Activated CD4-positive, alpha-beta T cell treated with anti-CD3 and anti-CD28 coated beads, Interleukin-2, amount 10 ng/mL, durations not matched to agents 24 days and 14 days (primary cell): Measurements from ENCODE around the gene PDE3A. TPM values are rescaled to one million over a fixed set of nuclear protein-coding genes. Genes with fewer than 3 reads are reported as not detected.
"Not testable (repeated sequence)": the region's sequence is repeated elsewhere in the genome, so short reads cannot be mapped to it uniquely, and the experiment has no call there.

Source experiments
- DNase-seq: peaks from one replicate; pipeline ENCODE4 v3.0.0; 2022
- H3K27ac Mint-ChIP-seq: one replicate; pipeline ENCODE4 v1.8.0; 2022; ENCODE audit warnings: mild to moderate bottlenecking, mixed read lengths
- H3K27me3 Mint-ChIP-seq: one replicate; pipeline ENCODE4 v1.8.0; 2022; ENCODE audit warnings: mixed read lengths
- H3K36me3 Mint-ChIP-seq: one replicate; pipeline ENCODE4 v1.8.0; 2022; ENCODE audit warnings: low read depth, mild to moderate bottlenecking, mixed read lengths
- H3K4me1 Mint-ChIP-seq: one replicate; pipeline ENCODE4 v1.8.0; 2021; ENCODE audit warnings: mixed read lengths
- H3K4me3 Mint-ChIP-seq: one replicate; pipeline ENCODE4 v1.8.0; 2022; ENCODE audit warnings: mild to moderate bottlenecking, moderate library complexity, mixed read lengths
- H3K9me3 Mint-ChIP-seq: one replicate; pipeline ENCODE4 v1.8.0; 2021; ENCODE audit warnings: mixed read lengths
- intact Hi-C: fragments of 100-400 bp; cut with micrococcal nuclease; formaldehyde crosslinking; loops from one replicate; pipeline ENCODE4 v1.15.1; 2023
- total RNA-seq: library from RNA; stranded (reverse); gene quantifications from 2 replicates; pipeline ENCODE4 v1.2.3, GENCODE V29; 2022

Gene PDE3A
- total RNA-seq, 1 donor from 2014 or later: not detected

DNA sequence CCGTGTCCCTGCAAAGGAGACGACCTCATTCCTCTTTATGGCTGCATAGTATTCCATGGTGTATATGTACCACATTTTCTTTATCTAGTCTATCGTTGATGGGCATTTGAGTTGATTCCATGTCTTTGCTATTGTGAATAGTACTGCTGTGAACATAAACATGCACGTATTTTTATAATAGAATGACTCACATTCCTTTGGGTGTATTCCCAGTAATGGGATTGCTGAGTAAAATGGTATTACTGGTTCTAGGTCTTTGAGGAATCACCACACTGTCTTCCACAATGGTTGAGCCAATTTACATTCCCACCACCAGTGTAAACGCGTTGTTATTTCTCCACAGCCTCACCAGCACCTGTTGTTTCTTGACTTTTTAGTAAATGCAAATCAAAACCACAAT, 16.5 kb downstream of the PDE3A start:
- H3K27ac Mint-ChIP-seq, intact Hi-C loops, H3K36me3 Mint-ChIP-seq, DNase-seq, H3K4me1 Mint-ChIP-seq, H3K4me3 Mint-ChIP-seq, H3K27me3 Mint-ChIP-seq, H3K9me3 Mint-ChIP-seq: not testable (repeated sequence)

DNA sequence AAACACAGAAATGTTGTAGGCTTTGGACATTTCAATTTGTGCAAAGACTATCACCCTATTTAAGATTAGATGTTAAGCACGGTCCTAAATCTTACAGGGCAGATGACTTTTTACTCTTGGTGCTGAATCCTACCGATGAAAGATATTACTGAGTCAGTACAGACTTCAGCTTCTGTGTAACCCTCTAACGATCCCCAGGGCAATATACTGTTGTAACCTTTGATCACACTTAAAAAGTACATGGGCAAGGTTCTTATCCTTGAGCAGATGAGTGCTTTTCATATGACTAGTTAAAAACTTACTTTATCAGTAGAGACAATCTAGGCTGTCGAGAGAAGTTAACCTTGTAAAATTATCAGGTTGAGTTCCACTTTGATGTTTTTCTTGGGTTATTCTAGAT, 22.5 kb downstream of the PDE3A start:
- no peaks in the 10 kb centered on the region for H3K36me3 Mint-ChIP-seq
- no peaks in the 10 kb centered on the region for H3K4me1 Mint-ChIP-seq
- intact Hi-C loops: no loop called here
- peaks cover 5% of the 10 kb centered on the region for H3K9me3 Mint-ChIP-seq
- no peak overlapping the region for H3K4me3 Mint-ChIP-seq
- no peak overlapping the region for H3K27ac Mint-ChIP-seq
- DNase-seq: no peak
- H3K27me3 Mint-ChIP-seq: no peaks in the 10 kb centered on the region

DNA sequence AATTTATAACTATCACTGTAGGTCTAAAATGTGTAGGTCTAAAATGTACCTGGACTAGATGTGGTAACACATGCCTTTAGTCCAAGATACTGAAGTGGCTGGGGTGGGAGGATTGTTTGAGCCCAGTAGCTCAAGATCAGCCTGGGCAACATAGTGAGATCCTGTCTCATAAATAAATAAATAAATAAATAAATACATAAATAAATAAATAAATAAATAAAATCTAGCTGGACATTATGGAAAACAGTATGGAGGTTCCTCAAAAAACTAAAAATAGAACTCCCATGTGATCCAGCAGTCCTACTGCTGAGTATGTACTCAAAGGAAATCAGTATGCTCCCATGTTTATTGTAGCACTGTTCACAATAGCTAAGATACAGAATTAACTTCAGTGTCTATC, 24.0 kb downstream of the PDE3A start:
- no peak overlapping the region for H3K4me3 Mint-ChIP-seq
- H3K27ac Mint-ChIP-seq: no peak overlapping the region
- H3K9me3 Mint-ChIP-seq: no peaks in the 10 kb centered on the region
- DNase-seq: no peak
- no peaks in the 10 kb centered on the region for H3K27me3 Mint-ChIP-seq
- intact Hi-C loops: no loop called here
- H3K4me1 Mint-ChIP-seq: no peaks in the 10 kb centered on the region
- H3K36me3 Mint-ChIP-seq: no peaks in the 10 kb centered on the region

DNA sequence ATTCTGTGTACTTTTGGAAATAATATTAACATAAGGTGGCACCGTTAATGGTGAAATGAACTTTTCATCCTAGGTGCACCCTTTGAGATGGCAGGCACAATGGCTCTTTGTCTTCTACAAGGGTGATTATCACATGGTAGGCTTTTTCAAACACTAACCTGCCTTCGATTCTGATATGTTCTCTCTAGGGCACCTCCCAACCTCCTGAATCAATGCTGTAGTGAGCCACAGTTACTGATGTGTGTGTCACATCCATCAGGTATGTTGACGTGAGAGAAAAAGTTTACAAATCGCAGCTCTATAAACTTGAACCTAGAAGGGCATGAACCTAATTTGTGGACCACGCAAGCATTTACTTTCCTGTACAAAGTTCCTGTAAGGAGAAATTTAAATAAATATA, 25.4 kb downstream of the PDE3A start:
- Mint-ChIP-seq H3K27ac (no peak overlapping the region), H3K9me3 (no peaks in the 10 kb centered on the region), H3K27me3 (no peaks in the 10 kb centered on the region), H3K36me3 (no peaks in the 10 kb centered on the region), H3K4me3 (no peak overlapping the region), H3K4me1 (no peaks in the 10 kb centered on the region)
- no peak for DNase-seq
- intact Hi-C loops: no loop called here

- no peak for DNase-seq
- Mint-ChIP-seq H3K27ac (no peak overlapping the region), H3K4me3 (no peak overlapping the region), H3K4me1 (peaks cover 2% of the 10 kb centered on the region), H3K27me3 (no peaks in the 10 kb centered on the region), H3K9me3 (no peaks in the 10 kb centered on the region), H3K36me3 (no peaks in the 10 kb centered on the region)
- intact Hi-C loops: no loop called here
Measured at GRCh38 chr12:20395791-20396550, 27.6 kb downstream of the PDE3A start.

GRCh38 chr12:20398686-20399085, 30.3 kb downstream of the PDE3A start:
- no peaks in the 10 kb centered on the region for H3K36me3 Mint-ChIP-seq
- peaks cover 2% of the 10 kb centered on the region for H3K4me1 Mint-ChIP-seq
- intact Hi-C loops: no loop called here
- H3K27ac Mint-ChIP-seq: no peak overlapping the region
- no peaks in the 10 kb centered on the region for H3K27me3 Mint-ChIP-seq
- no peak for DNase-seq
- H3K4me3 Mint-ChIP-seq: no peak overlapping the region
- H3K9me3 Mint-ChIP-seq: no peaks in the 10 kb centered on the region

GRCh38 chr12:20400003-20400402, 31.7 kb downstream of the PDE3A start:
- DNase-seq: no peak

GRCh38 chr12:20403230-20403629, 34.9 kb downstream of the PDE3A start:
- Mint-ChIP-seq H3K36me3 (no peaks in the 10 kb centered on the region), H3K9me3 (no peaks in the 10 kb centered on the region), H3K27ac (no peak overlapping the region), H3K4me1 (peaks cover 2% of the 10 kb centered on the region), H3K4me3 (no peak overlapping the region), H3K27me3 (no peaks in the 10 kb centered on the region)
- intact Hi-C loops: no loop called here
- DNase-seq: no peak

More at GRCh38 chr12:20400003-20400402, 31.7 kb downstream of the PDE3A start:
- Mint-ChIP-seq H3K4me1 (peaks cover 2% of the 10 kb centered on the region), H3K9me3 (no peaks in the 10 kb centered on the region), H3K27ac (no peak overlapping the region), H3K4me3 (no peak overlapping the region), H3K36me3 (no peaks in the 10 kb centered on the region), H3K27me3 (no peaks in the 10 kb centered on the region)
- intact Hi-C loops: no loop called here

DNA sequence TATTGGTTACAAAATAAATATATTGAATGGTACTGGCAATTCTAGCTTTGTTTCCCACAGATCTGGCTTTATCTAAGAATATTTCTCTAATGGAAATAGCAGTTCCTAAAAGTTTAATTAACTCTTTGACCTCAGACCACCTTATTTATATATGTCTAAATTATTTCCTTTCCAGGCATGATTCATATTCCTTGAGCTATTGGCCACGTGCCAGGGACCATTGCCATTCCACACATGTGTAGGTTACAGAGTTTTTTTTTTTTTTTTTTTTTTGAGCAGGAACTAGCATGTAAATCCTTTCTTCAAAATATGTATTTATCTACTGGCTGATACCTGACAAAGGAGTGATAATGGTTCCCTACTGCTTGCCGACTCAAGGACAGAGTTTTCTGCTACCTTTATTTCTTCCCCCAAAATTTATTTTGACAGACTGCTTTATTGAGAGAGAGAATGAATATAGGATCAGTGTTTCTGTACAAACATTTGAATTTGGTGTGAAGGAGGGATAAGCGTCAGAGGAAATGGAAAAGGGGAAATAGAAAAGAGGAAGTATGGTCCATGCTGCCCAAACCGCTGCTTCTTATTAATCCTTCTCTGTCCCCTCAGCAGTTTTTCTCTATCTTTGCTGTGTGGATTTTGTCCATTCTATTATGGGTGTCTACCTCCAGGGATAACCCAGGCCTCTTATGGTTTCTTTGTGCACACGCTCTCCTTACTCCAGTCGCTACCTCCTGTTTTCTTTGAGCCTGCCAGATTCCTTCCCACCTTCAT, 36.4 kb downstream of the PDE3A start:
- Mint-ChIP-seq H3K4me3 (no peak overlapping the region), H3K36me3 (no peaks in the 10 kb centered on the region)

DNA sequence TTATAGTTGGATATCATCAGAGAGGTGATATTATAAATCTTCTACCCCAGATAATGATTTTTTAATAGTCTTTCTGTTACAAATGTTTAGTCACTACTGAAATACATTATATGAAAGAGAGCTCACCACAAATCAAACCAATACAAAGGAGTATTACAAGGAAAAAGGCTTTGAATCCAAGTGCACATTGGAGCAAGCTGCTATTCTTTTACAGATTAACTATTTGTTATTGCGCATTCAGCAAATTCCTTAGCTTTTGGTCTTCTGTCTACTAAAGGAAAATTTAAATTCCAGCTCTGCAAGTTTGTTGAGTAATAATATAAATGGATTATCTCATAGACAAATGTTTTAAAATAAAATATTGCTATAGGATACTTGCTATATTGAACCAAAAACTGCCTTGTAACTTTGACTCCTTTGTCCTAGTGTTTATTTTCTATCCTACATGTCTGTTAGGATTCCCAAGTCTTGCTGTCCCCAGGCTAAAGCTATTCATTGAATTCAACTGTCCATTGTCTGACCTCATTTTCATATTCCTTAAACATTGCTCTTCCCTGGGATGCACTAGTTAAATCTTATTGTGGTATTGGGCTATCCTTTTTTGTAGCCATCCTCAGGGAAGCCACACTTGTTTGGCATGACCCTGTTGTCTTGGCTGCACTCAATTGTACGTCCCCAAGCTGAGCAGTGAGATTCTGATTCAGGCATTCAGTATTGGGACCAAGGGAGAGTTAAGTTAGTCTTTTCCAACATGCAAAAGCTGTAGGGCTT, 41.5 kb downstream of the PDE3A start:
- Mint-ChIP-seq H3K27ac (no peak overlapping the region), H3K9me3 (no peaks in the 10 kb centered on the region), H3K4me3 (no peak overlapping the region), H3K4me1 (no peaks in the 10 kb centered on the region), H3K27me3 (no peaks in the 10 kb centered on the region), H3K36me3 (no peaks in the 10 kb centered on the region)
- intact Hi-C loops: no loop called here
- no peak for DNase-seq

More for the DNA sequence above, 36.4 kb downstream of the PDE3A start:
- Mint-ChIP-seq H3K27me3 (no peaks in the 10 kb centered on the region), H3K27ac (no peak overlapping the region), H3K4me1 (no peaks in the 10 kb centered on the region), H3K9me3 (no peaks in the 10 kb centered on the region)
- no peak for DNase-seq
- intact Hi-C loops: no loop called here

GRCh38 chr12:20410734-20411133, 42.4 kb downstream of the PDE3A start:
- H3K4me3 Mint-ChIP-seq: no peak overlapping the region
- intact Hi-C loops: no loop called here
- H3K36me3 Mint-ChIP-seq: no peaks in the 10 kb centered on the region
- H3K27me3 Mint-ChIP-seq: no peaks in the 10 kb centered on the region
- H3K9me3 Mint-ChIP-seq: no peaks in the 10 kb centered on the region
- DNase-seq: no peak
- H3K27ac Mint-ChIP-seq: no peak overlapping the region
- no peaks in the 10 kb centered on the region for H3K4me1 Mint-ChIP-seq

GRCh38 chr12:20411345-20411744, 43.0 kb downstream of the PDE3A start:
- no peak for DNase-seq
- no peaks in the 10 kb centered on the region for H3K9me3 Mint-ChIP-seq
- no peak overlapping the region for H3K4me3 Mint-ChIP-seq
- intact Hi-C loops: no loop called here
- H3K27me3 Mint-ChIP-seq: no peaks in the 10 kb centered on the region
- H3K27ac Mint-ChIP-seq: no peak overlapping the region
- H3K4me1 Mint-ChIP-seq: no peaks in the 10 kb centered on the region
- no peaks in the 10 kb centered on the region for H3K36me3 Mint-ChIP-seq

DNA sequence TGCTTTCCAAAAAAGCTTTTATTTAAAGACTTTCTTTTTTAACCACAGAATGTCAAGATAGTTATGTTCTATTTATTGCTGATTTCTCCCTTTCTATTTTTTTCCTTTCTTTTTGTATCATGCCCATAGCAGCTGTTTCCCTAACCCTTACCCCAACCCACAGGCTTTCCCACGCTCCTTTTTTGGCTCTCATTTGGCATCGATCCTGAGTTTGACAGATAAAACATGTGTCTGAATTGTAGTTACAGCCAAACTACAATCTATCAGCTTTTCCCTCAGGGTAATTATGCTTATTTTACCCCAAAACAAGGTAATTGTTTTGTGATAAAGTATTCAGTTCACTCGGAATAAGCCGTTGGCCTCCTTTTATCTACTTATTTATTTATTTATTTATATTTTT, 46.7 kb downstream of the PDE3A start:
- H3K4me3 Mint-ChIP-seq: no peak overlapping the region
- intact Hi-C loops: no loop called here
- no peaks in the 10 kb centered on the region for H3K27me3 Mint-ChIP-seq
- no peaks in the 10 kb centered on the region for H3K9me3 Mint-ChIP-seq
- H3K4me1 Mint-ChIP-seq: no peaks in the 10 kb centered on the region
- H3K36me3 Mint-ChIP-seq: no peaks in the 10 kb centered on the region
- H3K27ac Mint-ChIP-seq: no peak overlapping the region
- no peak for DNase-seq

GRCh38 chr12:20415641-20416040, 47.3 kb downstream of the PDE3A start:
- Mint-ChIP-seq H3K36me3 (no peaks in the 10 kb centered on the region), H3K27me3 (no peaks in the 10 kb centered on the region), H3K4me3 (no peak overlapping the region), H3K27ac (no peak overlapping the region), H3K4me1 (no peaks in the 10 kb centered on the region), H3K9me3 (no peaks in the 10 kb centered on the region)
- intact Hi-C loops: no loop called here
- no peak for DNase-seq
